Activated CD8-positive, alpha-beta memory T cell treated with anti-CD3 and anti-CD28 coated beads, Interleukin-2, amount 10 ng/mL, durations not matched to agents 7 days and 5 days (primary cell): ENCODE results near the gene ZNF638. TPM values are rescaled to one million over a fixed set of nuclear protein-coding genes. Genes with fewer than 3 reads are reported as not detected.
"Not testable (repeated sequence)": the region's sequence is repeated elsewhere in the genome, so short reads cannot be mapped to it uniquely, and the experiment has no call there.

Experiments
- ATAC-seq: fragments of 150-1000 bp; cut with Tn5 transposase; one replicate; pipeline ENCODE4 v1.10.0; 2021; ENCODE audit warnings: moderate library complexity
- CTCF ChIA-PET: fragments of 350-600 bp; sonication (Branson Sonifier 250); formaldehyde crosslinking; loops from one replicate; lab custom pipeline; 2021; ENCODE audit warnings: antibody characterized with exemption; lab: Charles Lee
- DNase-seq: peaks from one replicate; pipeline ENCODE4 v3.0.0-alpha.2; 2020
- H3K27ac Mint-ChIP-seq: one replicate; pipeline ENCODE4 v1.8.0; 2021; ENCODE audit warnings: mild to moderate bottlenecking, mixed read lengths
- H3K27me3 Mint-ChIP-seq: one replicate; pipeline ENCODE4 v1.8.0; 2021; ENCODE audit warnings: mixed read lengths
- H3K36me3 Mint-ChIP-seq: one replicate; pipeline ENCODE4 v1.8.0; 2021; ENCODE audit warnings: mild to moderate bottlenecking, mixed read lengths
- H3K4me1 Mint-ChIP-seq: one replicate; pipeline ENCODE4 v1.8.0; 2021; ENCODE audit warnings: mixed read lengths
- H3K4me3 Mint-ChIP-seq: one replicate; pipeline ENCODE4 v1.8.0; 2021; ENCODE audit warnings: mild to moderate bottlenecking, moderate library complexity, mixed read lengths
- H3K9me3 Mint-ChIP-seq: one replicate; pipeline ENCODE4 v1.8.0; 2022; ENCODE audit warnings: low read depth, mixed read lengths
- total RNA-seq, 2 experiments: library from RNA; stranded (reverse); gene quantifications; one replicate each; pipeline ENCODE4 v1.2.3, GENCODE V29; 2021

ZNF638 gene
- total RNA-seq, 2 experiments from 2014 or later, result 88.0 to 105 TPM

- H3K27ac Mint-ChIP-seq, result no peak overlapping the region
These were observed 56.6 kb downstream of the ZNF638 start for GRCh38 chr2:71388214-71388613.

GRCh38 chr2:71389384-71390072 lies 57.9 kb downstream of the ZNF638 start:
- H3K4me1 Mint-ChIP-seq, result no peaks in the 10 kb centered on the region
- no peak overlapping the region for H3K4me3 Mint-ChIP-seq
- ATAC-seq, result no peak
- CTCF ChIA-PET, result no interaction called here
- no peak overlapping the region for H3K27ac Mint-ChIP-seq
- DNase-seq, result no peak
- H3K9me3 Mint-ChIP-seq, result no peaks in the 10 kb centered on the region
- peaks cover 48% of the 10 kb centered on the region for H3K36me3 Mint-ChIP-seq
- no peaks in the 10 kb centered on the region for H3K27me3 Mint-ChIP-seq

More at GRCh38 chr2:71388214-71388613, 56.6 kb downstream of the ZNF638 start:
- Mint-ChIP-seq H3K4me1 (no peaks in the 10 kb centered on the region), H3K4me3 (no peak overlapping the region), H3K36me3 (peaks cover 46% of the 10 kb centered on the region), H3K9me3 (no peaks in the 10 kb centered on the region), H3K27me3 (no peaks in the 10 kb centered on the region)
- CTCF ChIA-PET, result no interaction called here
- DNase-seq, result no peak
- no peak for ATAC-seq

- no peak overlapping the region for H3K4me3 Mint-ChIP-seq
- H3K9me3 Mint-ChIP-seq, result no peaks in the 10 kb centered on the region
- H3K27ac Mint-ChIP-seq, result no peak overlapping the region
- H3K36me3 Mint-ChIP-seq, result peaks cover 38% of the 10 kb centered on the region
- ATAC-seq (no peak), DNase-seq (no peak)
- CTCF ChIA-PET, result no interaction called here
- H3K27me3 Mint-ChIP-seq, result no peaks in the 10 kb centered on the region
- H3K4me1 Mint-ChIP-seq, result no peaks in the 10 kb centered on the region
These were observed 61.6 kb downstream of the ZNF638 start for GRCh38 chr2:71393216-71393615.

- H3K36me3 Mint-ChIP-seq, result peaks cover 35% of the 10 kb centered on the region
- H3K27me3 Mint-ChIP-seq, result no peaks in the 10 kb centered on the region
- DNase-seq (no peak), ATAC-seq (no peak)
- no peak overlapping the region for H3K4me3 Mint-ChIP-seq
- H3K9me3 Mint-ChIP-seq, result no peaks in the 10 kb centered on the region
- CTCF ChIA-PET, result no interaction called here
- no peaks in the 10 kb centered on the region for H3K4me1 Mint-ChIP-seq
- no peak overlapping the region for H3K27ac Mint-ChIP-seq
These were observed 63.9 kb downstream of the ZNF638 start for GRCh38 chr2:71395471-71395870.

GRCh38 chr2:71402427-71402826 lies 70.8 kb downstream of the ZNF638 start:
- H3K36me3 Mint-ChIP-seq, result peaks cover 45% of the 10 kb centered on the region
- H3K4me1 Mint-ChIP-seq, result no peaks in the 10 kb centered on the region
- no peak overlapping the region for H3K27ac Mint-ChIP-seq
- no peak for DNase-seq
- H3K27me3 Mint-ChIP-seq, result no peaks in the 10 kb centered on the region
- no peaks in the 10 kb centered on the region for H3K9me3 Mint-ChIP-seq
- no peak overlapping the region for H3K4me3 Mint-ChIP-seq
- ATAC-seq, result no peak
- CTCF ChIA-PET, result no interaction called here

- Mint-ChIP-seq H3K9me3 (no peaks in the 10 kb centered on the region), H3K4me1 (no peaks in the 10 kb centered on the region), H3K27me3 (no peaks in the 10 kb centered on the region), H3K27ac (no peak overlapping the region), H3K36me3 (peaks cover 37% of the 10 kb centered on the region), H3K4me3 (no peak overlapping the region)
- no peak for ATAC-seq
- DNase-seq, result no peak
- CTCF ChIA-PET, result no interaction called here
These were observed 78.0 kb downstream of the ZNF638 start for GRCh38 chr2:71409611-71410010.

GRCh38 chr2:71410696-71411095 lies 79.1 kb downstream of the ZNF638 start:
- DNase-seq (no peak), ATAC-seq (no peak)
- H3K27ac Mint-ChIP-seq, result no peak overlapping the region
- no peaks in the 10 kb centered on the region for H3K27me3 Mint-ChIP-seq
- no peak overlapping the region for H3K4me3 Mint-ChIP-seq
- H3K9me3 Mint-ChIP-seq, result no peaks in the 10 kb centered on the region
- no peaks in the 10 kb centered on the region for H3K4me1 Mint-ChIP-seq
- CTCF ChIA-PET, result no interaction called here
- peaks cover 32% of the 10 kb centered on the region for H3K36me3 Mint-ChIP-seq

GRCh38 chr2:71416866-71417265 lies 85.3 kb downstream of the ZNF638 start:
- not testable (repeated sequence) for H3K9me3 Mint-ChIP-seq

GRCh38 chr2:71417300-71418202 lies 86.0 kb downstream of the ZNF638 start:
- H3K4me1 Mint-ChIP-seq, result peaks cover 12% of the 10 kb centered on the region
- H3K36me3 Mint-ChIP-seq, result peaks cover 9% of the 10 kb centered on the region
- H3K27me3 Mint-ChIP-seq, result no peaks in the 10 kb centered on the region
- ATAC-seq (peak; percentile 45), DNase-seq (no peak)
- H3K9me3 Mint-ChIP-seq, result no peaks in the 10 kb centered on the region
- H3K4me3 Mint-ChIP-seq, result peak overlapping the region; percentile 78
- CTCF ChIA-PET, result interaction anchor here (1.8 kb wide), 1 partner anchor 86 kb away, joined by 8 read pairs; the partner anchor contains the start of gene ZNF638
- H3K27ac Mint-ChIP-seq, result peak overlapping the region; percentile 75

More at GRCh38 chr2:71416866-71417265, 85.3 kb downstream of the ZNF638 start:
- CTCF ChIA-PET, result interaction anchor here (1.8 kb wide), 1 partner anchor 85 kb away, joined by 8 read pairs; the partner anchor contains the start of gene ZNF638
- peak overlapping the region; percentile 78 for H3K4me3 Mint-ChIP-seq
- peak overlapping the region; percentile 75 for H3K27ac Mint-ChIP-seq
- H3K36me3 Mint-ChIP-seq, ATAC-seq, H3K27me3 Mint-ChIP-seq: not testable (repeated sequence)
- peaks cover 12% of the 10 kb centered on the region for H3K4me1 Mint-ChIP-seq
- DNase-seq, result peak; percentile 48

GRCh38 chr2:71419145-71419544 lies 87.6 kb downstream of the ZNF638 start:
- H3K27ac Mint-ChIP-seq, result no peak overlapping the region
- peaks cover 12% of the 10 kb centered on the region for H3K4me1 Mint-ChIP-seq
- H3K9me3 Mint-ChIP-seq, result no peaks in the 10 kb centered on the region
- H3K4me3 Mint-ChIP-seq, result no peak overlapping the region
- peaks cover 15% of the 10 kb centered on the region for H3K36me3 Mint-ChIP-seq
- ATAC-seq (no peak), DNase-seq (no peak)
- H3K27me3 Mint-ChIP-seq, result no peaks in the 10 kb centered on the region
- CTCF ChIA-PET, result no interaction called here

- H3K27ac Mint-ChIP-seq, result no peak overlapping the region
- no peaks in the 10 kb centered on the region for H3K27me3 Mint-ChIP-seq
- no peak overlapping the region for H3K4me3 Mint-ChIP-seq
- H3K4me1 Mint-ChIP-seq, result peaks cover 12% of the 10 kb centered on the region
- ATAC-seq (no peak), DNase-seq (no peak)
- CTCF ChIA-PET, result interaction anchor here (0.6 kb wide), 1 partner anchor 120 kb away, joined by 3 read pairs; no protein-coding TSS in a partner anchor
- no peaks in the 10 kb centered on the region for H3K9me3 Mint-ChIP-seq
- H3K36me3 Mint-ChIP-seq, result peaks cover 19% of the 10 kb centered on the region
These were observed 88.4 kb downstream of the ZNF638 start for GRCh38 chr2:71419976-71420375.

GRCh38 chr2:71422786-71423185 lies 91.2 kb downstream of the ZNF638 start:
- H3K9me3 Mint-ChIP-seq, result no peaks in the 10 kb centered on the region

GRCh38 chr2:71423817-71424420 lies 92.3 kb downstream of the ZNF638 start:
- CTCF ChIA-PET, result interaction anchor here (0.7 kb wide), 1 partner anchor 55 kb away, joined by 3 read pairs; no protein-coding TSS in a partner anchor
- peaks cover 6% of the 10 kb centered on the region for H3K4me1 Mint-ChIP-seq
- H3K27me3 Mint-ChIP-seq, result no peaks in the 10 kb centered on the region
- no peaks in the 10 kb centered on the region for H3K9me3 Mint-ChIP-seq
- ATAC-seq (no peak), DNase-seq (no peak)
- no peak overlapping the region for H3K4me3 Mint-ChIP-seq
- H3K36me3 Mint-ChIP-seq, result peaks cover 39% of the 10 kb centered on the region
- no peak overlapping the region for H3K27ac Mint-ChIP-seq

More at GRCh38 chr2:71422786-71423185, 91.2 kb downstream of the ZNF638 start:
- Mint-ChIP-seq H3K4me1 (peaks cover 7% of the 10 kb centered on the region), H3K27me3 (no peaks in the 10 kb centered on the region), H3K27ac (no peak overlapping the region), H3K4me3 (no peak overlapping the region), H3K36me3 (peaks cover 34% of the 10 kb centered on the region)
- CTCF ChIA-PET, result interaction anchor here (1.0 kb wide), 1 partner anchor 91 kb away, joined by 3 read pairs; the partner anchor contains the start of gene ZNF638
- ATAC-seq (no peak), DNase-seq (no peak)
